Left renal cortex interstitium (tissue), 4 donors: ENCODE results near the gene MZT1. TPM values are rescaled to one million over a fixed set of nuclear protein-coding genes. Genes with fewer than 3 reads are reported as not detected.

Source experiments
- DNase-seq, 4 donors: peaks; one replicate each; pipeline ENCODE4 v3.0.0-alpha.2; 2013; ENCODE audit warnings: low read depth in 4 of 4, low spot score in 2 of 4, missing footprints in 1 of 4
- polyA plus RNA-seq, 4 donors: library from polyadenylated mRNA; unstranded; fragments of 120-200 nt; gene quantifications; one replicate each; pipeline ENCODE4 v1.2.1, GENCODE V29; 2013; ENCODE audit not compliant: insufficient read length in 4 of 4

The MZT1 gene
- polyA plus RNA-seq, 4 donors: 16.2 to 24.7 (median 22.4) TPM

DNA sequence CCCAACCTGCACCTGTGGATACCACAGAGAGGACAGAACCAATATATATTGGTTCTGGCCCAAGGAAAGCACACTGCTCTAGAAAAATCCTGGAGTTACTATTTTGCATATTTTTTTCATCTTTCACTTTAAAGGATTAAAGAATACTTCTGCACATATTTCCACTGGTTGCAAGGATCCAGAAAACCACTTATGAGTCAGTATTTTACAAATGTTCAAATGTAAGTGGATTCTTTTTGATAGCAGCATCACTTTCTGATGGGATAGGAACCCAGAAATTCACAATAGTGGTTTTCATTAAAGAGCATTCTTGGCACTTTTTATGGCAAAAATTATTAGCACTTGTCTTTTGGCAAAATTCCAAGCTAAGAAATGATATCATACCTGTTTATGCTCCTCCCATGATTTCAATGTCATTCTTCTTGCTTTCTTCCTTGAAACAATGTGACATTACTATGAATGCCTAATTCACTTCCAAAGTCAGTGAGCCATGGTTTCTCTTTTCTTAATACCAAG lies 38.2 kb downstream of the MZT1 start:
- no peak for DNase-seq

DNA sequence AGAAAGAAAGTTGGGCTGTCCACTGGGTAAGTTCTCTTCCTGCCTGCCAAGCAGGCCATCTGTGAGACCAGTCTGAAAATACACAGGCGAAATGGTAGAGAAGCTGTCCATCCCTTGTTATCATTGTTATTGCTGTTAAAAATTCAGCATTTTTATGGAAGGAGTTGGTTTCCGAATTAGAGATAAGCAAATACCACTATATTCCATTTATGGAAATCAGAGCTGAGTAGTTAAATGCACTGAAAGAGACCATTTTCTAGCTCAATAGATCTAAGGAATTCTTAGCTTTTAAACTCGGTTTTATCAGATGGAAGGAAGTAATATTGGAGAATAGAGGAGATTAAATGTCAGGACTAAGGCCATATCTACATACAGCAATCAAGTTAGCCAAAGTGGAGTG lies 40.7 kb downstream of the MZT1 start:
- DNase-seq: no peak

DNA sequence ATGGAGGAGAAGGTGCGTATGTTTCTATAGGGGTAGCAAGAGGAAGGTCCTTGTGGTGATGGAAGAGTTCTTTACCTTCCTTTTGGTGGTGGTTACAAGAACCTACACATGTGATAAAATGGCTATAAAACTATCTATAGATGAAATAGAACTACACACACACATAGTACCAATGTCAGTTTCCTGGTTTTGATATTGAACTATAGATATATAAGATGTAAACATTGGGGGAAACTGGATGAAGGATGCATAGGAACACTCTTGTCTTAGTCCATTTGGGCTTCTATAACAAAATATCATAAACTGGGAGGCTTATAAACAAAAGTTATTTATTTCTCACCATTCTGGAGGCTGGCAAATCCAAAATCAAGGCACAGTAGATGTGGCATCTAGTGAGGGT lies 47.1 kb downstream of the MZT1 start:
- no peak for DNase-seq

DNA sequence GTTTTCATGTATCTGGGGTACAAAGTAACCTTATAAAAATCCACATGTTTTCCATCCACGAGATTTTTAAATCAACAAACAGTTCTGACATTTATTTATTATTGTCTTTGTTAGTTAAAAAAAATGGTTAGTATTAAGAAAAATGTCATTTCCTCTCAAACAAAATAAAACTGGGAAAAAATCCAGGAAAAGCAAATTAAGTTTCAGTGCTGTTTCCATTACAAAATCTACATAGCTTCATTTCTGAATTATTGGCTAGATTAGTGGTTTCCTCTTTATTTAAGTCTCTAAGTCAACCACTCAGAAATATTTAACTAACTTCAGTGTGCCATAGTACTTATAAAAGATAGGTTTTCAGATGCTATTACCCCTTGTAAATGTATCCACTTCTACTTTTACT lies 49.1 kb downstream of the MZT1 start:
- DNase-seq: no peak

DNA sequence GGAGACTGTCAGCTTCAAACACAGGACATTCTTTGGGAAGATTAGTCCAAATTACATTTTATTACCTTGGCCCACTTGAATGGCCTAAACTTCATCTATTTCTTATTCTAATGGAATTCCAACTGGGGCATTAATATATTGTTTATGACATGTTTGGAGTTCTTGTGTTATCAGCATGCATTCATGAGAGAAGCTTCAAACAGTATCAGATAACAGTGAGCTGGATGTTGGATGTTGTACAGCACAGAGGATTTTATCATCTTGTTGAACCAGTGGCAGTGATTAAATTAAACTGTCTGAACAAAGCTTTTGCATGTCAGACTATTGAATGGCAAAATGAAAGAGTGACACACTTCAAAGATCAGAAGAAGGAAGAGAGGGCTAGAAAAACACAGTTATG lies 50.0 kb downstream of the MZT1 start:
- DNase-seq: no peak

DNA sequence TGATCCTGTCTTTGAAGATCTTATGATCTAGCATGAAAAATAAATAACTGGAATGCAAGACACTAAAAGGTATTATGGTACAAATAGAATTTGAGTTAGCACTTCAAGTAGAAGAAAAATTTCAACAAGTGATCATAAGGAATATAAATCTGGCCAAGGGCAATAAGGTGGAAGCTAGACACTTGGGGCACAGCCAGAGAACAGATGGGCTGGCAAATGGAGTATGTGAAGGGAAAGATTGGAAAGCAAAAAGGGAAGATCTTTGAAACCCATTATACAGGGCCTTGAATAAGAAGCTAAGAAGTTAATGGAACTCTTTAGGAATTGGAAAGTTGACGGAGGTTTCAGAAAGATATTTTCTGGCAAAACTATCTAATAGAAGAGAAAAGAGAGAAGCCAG lies 61.0 kb downstream of the MZT1 start:
- no peak for DNase-seq

DNA sequence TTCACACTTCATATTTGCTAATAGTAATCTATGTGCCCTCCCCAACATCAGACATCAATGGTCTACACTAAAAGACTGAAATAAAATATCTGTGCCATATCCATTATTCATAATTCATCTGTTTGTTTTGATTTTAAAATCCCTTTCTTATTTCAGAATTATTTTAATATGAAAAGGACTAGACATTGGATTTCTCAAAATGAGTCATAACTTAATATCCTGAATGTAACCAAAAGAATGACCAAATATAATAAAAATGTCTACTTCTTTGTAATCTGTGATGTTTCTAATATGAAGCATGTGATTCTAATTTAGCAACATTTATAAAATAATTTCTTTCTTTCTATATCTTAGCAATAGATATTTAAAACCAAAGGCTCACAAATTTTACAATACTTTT lies 64.9 kb downstream of the MZT1 start:
- no peak for DNase-seq

Other genes starting within 250 kb of the MZT1 start
- 10 to 100 TPM in 1 of 4 donors, 1 to 10 TPM in 3; 7.2 to 10.0 (median 9.4) TPM for gene BORA, start 294 bp upstream of the MZT1 start, polyA plus RNA-seq
- 10 to 100 TPM; 35.0 to 41.4 (median 37.2) TPM for gene DIS3, start 54.3 kb upstream of the MZT1 start, polyA plus RNA-seq
- gene PIBF1, start 54.5 kb upstream of the MZT1 start, polyA plus RNA-seq: 10 to 100 TPM; 36.4 to 46.4 (median 38.6) TPM